Mammary epithelial cell (primary cell): ENCODE results near the gene ARHGEF12.

Experiments used
- EZH2 ChIP-seq: IDR thresholded peaks from 2 replicates; pipeline ENCODE4 v1.6.1; 2012; ENCODE audit warnings: low read length, inconsistent platforms, borderline replicate concordance
- TF ChIP-seq, protein P1 (sequence below), 2 donors: IDR thresholded peaks in 1 of 2; conservative IDR thresholded peaks in 1 of 2; 2 replicates each; pipeline ENCODE4 v1.5.1; 2011 to 2012; ENCODE audit warnings: inconsistent platforms in 2 of 2, low read length in 2 of 2, mild to moderate bottlenecking in 2 of 2, control low read depth in 1 of 2, low read depth in 1 of 2; ENCODE audit not compliant: insufficient read depth in 1 of 2; ENCODE audit errors: extremely low read depth in 1 of 2

- TF ChIP-seq, protein P1, sequence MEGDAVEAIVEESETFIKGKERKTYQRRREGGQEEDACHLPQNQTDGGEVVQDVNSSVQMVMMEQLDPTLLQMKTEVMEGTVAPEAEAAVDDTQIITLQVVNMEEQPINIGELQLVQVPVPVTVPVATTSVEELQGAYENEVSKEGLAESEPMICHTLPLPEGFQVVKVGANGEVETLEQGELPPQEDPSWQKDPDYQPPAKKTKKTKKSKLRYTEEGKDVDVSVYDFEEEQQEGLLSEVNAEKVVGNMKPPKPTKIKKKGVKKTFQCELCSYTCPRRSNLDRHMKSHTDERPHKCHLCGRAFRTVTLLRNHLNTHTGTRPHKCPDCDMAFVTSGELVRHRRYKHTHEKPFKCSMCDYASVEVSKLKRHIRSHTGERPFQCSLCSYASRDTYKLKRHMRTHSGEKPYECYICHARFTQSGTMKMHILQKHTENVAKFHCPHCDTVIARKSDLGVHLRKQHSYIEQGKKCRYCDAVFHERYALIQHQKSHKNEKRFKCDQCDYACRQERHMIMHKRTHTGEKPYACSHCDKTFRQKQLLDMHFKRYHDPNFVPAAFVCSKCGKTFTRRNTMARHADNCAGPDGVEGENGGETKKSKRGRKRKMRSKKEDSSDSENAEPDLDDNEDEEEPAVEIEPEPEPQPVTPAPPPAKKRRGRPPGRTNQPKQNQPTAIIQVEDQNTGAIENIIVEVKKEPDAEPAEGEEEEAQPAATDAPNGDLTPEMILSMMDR (conservative IDR thresholded peaks at IDR 0.05 in 1 of 2, IDR thresholded peaks at IDR 0.05 in 1 of 2; ENCODE audit: extremely low read depth in 1 of 2, insufficient read depth in 1 of 2, low read depth in 1 of 2, low read length in 2 of 2) = no peak
- TF ChIP-seq EZH2 = no peak
These were observed 145.9 kb downstream of the ARHGEF12 start for GRCh38 chr11:120482149-120482548.
